Erythroblast (primary cell): Measurements from ENCODE around the gene BCAP31.

Experiments
- GATA1 ChIP-seq: IDR thresholded peaks from 2 replicates; pipeline ENCODE4 v1.6.1; 2011; ENCODE audit warnings: low read depth, mild to moderate bottlenecking, control low read depth, low read length, moderate library complexity
- POLR2A ChIP-seq: IDR thresholded peaks from 2 replicates; pipeline ENCODE4 v1.6.1; 2011; ENCODE audit warnings: mild to moderate bottlenecking, low read length

GRCh38 chrX:153693216-153694086, 30.7 kb downstream of the BCAP31 start:
- TF ChIP-seq POLR2A = no peak
- no peak for TF ChIP-seq GATA1
